GM13977 (cell line): ENCODE results near the gene DOCK9.

Experiments
- DNase-seq: peaks from one replicate; pipeline ENCODE4 v3.0.0; 2012; ENCODE audit warnings: low spot score
- CTCF ChIP-seq: IDR thresholded peaks from 2 replicates; pipeline ENCODE4 v1.5.1; 2012; ENCODE audit warnings: mild to moderate bottlenecking, control low read depth; ENCODE audit not compliant: insufficient read depth; ENCODE audit errors: extremely low read depth, missing control alignments
- in situ Hi-C: fragments of 300-500 bp; cut with MboI; formaldehyde crosslinking; loops from one replicate; pipeline ENCODE4 v1.12.0; 2022; ENCODE audit warnings: low sequenced_read_pairs, low pct_unique_long_range_greater_than_20kb, mixed read lengths, inconsistent platforms; ENCODE audit not compliant: unreplicated experiment

The DOCK9 gene

GRCh38 chr13:98885600-98885999 is 92.3 kb downstream of the DOCK9 start:
- no peak for TF ChIP-seq CTCF
- in situ Hi-C loops, result no loop called here

GRCh38 chr13:98883998-98884397 is 93.9 kb downstream of the DOCK9 start:
- no peak for TF ChIP-seq CTCF
- no peak for DNase-seq
- in situ Hi-C loops, result no loop called here

More at GRCh38 chr13:98885600-98885999, 92.3 kb downstream of the DOCK9 start:
- no peak for DNase-seq

- no peak for DNase-seq
- TF ChIP-seq CTCF, result no peak
- in situ Hi-C loops, result no loop called here
These were observed 96.5 kb downstream of the DOCK9 start for GRCh38 chr13:98881390-98881789.

GRCh38 chr13:98880677-98881076 is 97.2 kb downstream of the DOCK9 start:
- DNase-seq, result no peak
- no peak for TF ChIP-seq CTCF
- in situ Hi-C loops, result no loop called here

- in situ Hi-C loops, result no loop called here
- DNase-seq, result no peak
- no peak for TF ChIP-seq CTCF
These were observed 97.9 kb downstream of the DOCK9 start for GRCh38 chr13:98879957-98880356.

GRCh38 chr13:98879127-98879520 is 98.7 kb downstream of the DOCK9 start:
- TF ChIP-seq CTCF, result no peak
- in situ Hi-C loops, result no loop called here

More at GRCh38 chr13:98879127-98879520, 98.7 kb downstream of the DOCK9 start:
- DNase-seq, result no peak
